Hepatocyte (in vitro differentiated cells): ENCODE measurements around the gene DDIT3. TPM values are rescaled to one million over a fixed set of nuclear protein-coding genes. Genes with fewer than 3 reads are reported as not detected.
A peak's percentile ranks its signal among the peaks of the same experiment; 100 is the strongest.

ENCODE experiments used
- DNase-seq: peaks from one replicate; pipeline ENCODE4 v3.0.0-alpha.2; 2016; ENCODE audit warnings: low spot score
- H2AFZ ChIP-seq: fragments of 200-600 bp; sonication (generic); 2 replicates; pipeline ENCODE4 v1.6.0; 2016; ENCODE audit warnings: antibody characterized with exemption, mild to moderate bottlenecking
- H3K27ac ChIP-seq: fragments of 200-600 bp; sonication (generic); 2 replicates; pipeline ENCODE4 v1.5.1; 2016; ENCODE audit warnings: mild to moderate bottlenecking
- H3K27me3 ChIP-seq: fragments of 200-600 bp; sonication (generic); 2 replicates; pipeline ENCODE4 v1.6.1; 2016
- H3K36me3 ChIP-seq: fragments of 200-600 bp; sonication (generic); replicated peaks from 2 replicates; pipeline ENCODE4 v1.5.1; 2016; ENCODE audit warnings: low read depth; ENCODE audit not compliant: insufficient read depth
- H3K4me1 ChIP-seq: fragments of 200-600 bp; sonication (generic); 2 replicates; pipeline ENCODE4 v1.5.1; 2016; ENCODE audit warnings: mild to moderate bottlenecking, moderate library complexity; ENCODE audit not compliant: insufficient read depth
- H3K4me2 ChIP-seq: fragments of 200-600 bp; sonication (generic); 2 replicates; pipeline ENCODE4 v1.6.0; 2016
- H3K4me3 ChIP-seq: fragments of 200-600 bp; sonication (generic); 2 replicates; pipeline ENCODE4 v1.5.1; 2016; ENCODE audit warnings: mild to moderate bottlenecking
- H3K79me2 ChIP-seq: fragments of 200-600 bp; sonication (generic); 2 replicates; pipeline ENCODE4 v1.6.0; 2017; ENCODE audit warnings: mild to moderate bottlenecking
- H3K9me2 ChIP-seq: fragments of 200-600 bp; sonication (generic); replicated peaks from 2 replicates; pipeline ENCODE4 v1.6.0; 2017; ENCODE audit warnings: mild to moderate bottlenecking; ENCODE audit not compliant: insufficient read depth
- H3K9me3 ChIP-seq: fragments of 200-600 bp; sonication (generic); 2 replicates; pipeline ENCODE4 v1.5.1; 2016; ENCODE audit warnings: low read depth, mild to moderate bottlenecking
- H4K20me1 ChIP-seq: fragments of 200-600 bp; sonication (generic); 2 replicates; pipeline ENCODE4 v1.6.0; 2016; ENCODE audit warnings: mild to moderate bottlenecking; ENCODE audit not compliant: insufficient read depth, poor library complexity, severe bottlenecking
- EZH2 ChIP-seq: fragments of 200-600 bp; sonication (generic); IDR thresholded peaks from 2 replicates; pipeline ENCODE4 v1.6.1; 2016; ENCODE audit warnings: antibody characterized with exemption, mild to moderate bottlenecking, borderline replicate concordance
- EZH2phosphoT487 ChIP-seq: fragments of 200-600 bp; sonication (generic); IDR thresholded peaks from one replicate; pipeline ENCODE4 v1.6.1; 2018; ENCODE audit warnings: antibody characterized with exemption, mild to moderate bottlenecking, low read depth, moderate library complexity; ENCODE audit not compliant: unreplicated experiment, severe bottlenecking
- WGBS: methylation state at CpG from one replicate; pipeline ENCODE4 v1.1.6; 2016; ENCODE audit warnings: low lambda C conversion rate; ENCODE audit errors: missing lambda C conversion rate; 5-methylcytosine and 5-hydroxymethylcytosine counted together
- polyA plus RNA-seq: library from polyadenylated mRNA; unstranded; fragments of >200 nt; fragmentation: Nextera tagmentation; extraction: Ambion mirVana; gene quantifications from 2 replicates; pipeline ENCODE4 v1.2.1, GENCODE V29; 2016
- total RNA-seq: library from RNA; depleted of rRNA; stranded (reverse); fragments of >200 nt; gene quantifications from 2 replicates; pipeline ENCODE4 v1.2.3, GENCODE V29; 2014
- TF ChIP-seq, protein P1 (sequence below): fragments of 200-600 bp; sonication (generic); IDR thresholded peaks from 2 replicates; pipeline ENCODE4 v1.5.1; 2016; ENCODE audit warnings: antibody characterized with exemption, mild to moderate bottlenecking; ENCODE audit not compliant: poor library complexity

The DDIT3 gene
- total and polyA plus RNA-seq, 2 experiments from 2014 or later, result 92.7 to 133 TPM

DNA sequence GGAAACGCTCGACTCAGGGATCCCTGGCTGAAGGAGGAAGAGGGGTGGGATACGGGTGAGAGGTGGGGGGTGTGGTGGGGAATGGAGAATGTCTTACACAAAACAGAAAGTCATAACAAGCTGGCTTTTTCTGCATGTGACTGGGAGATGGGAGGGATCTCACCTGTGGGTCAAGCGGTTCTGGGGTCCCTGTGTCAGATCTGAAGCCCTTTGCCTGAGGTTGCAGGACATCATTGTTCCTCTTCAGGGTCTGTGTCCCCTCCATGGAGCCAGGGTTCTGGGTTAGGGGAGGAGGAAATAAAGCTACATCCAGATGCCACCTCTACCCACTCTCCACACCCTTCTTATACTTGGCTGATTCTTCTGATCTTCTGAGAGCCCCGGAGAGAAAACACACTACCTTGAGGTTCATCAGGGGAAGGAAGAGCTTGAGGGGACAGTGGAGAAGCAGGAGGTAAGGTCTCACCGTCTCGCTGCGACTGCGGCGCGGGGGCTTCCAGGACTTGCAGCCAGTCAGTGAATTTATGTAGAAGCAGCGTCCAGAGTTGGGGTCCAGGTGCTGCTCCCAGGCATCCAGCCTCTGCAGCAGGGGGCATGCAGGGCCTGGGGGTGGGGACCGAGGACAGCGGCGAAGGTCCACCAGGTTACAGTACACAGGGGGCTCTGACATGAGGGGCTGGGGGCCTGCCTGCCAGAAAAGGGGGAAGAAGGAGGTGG is 43.2 kb downstream of the DDIT3 start:
- Histone ChIP-seq H3K4me3 (no peak overlapping the region), H3K4me1 (peaks cover 13% of the 10 kb centered on the region), H3K27me3 (peaks cover 56% of the 10 kb centered on the region), H3K27ac (no peak overlapping the region), H2AFZ (no peak overlapping the region), H3K79me2 (no peaks in the 10 kb centered on the region), H4K20me1 (no peaks in the 10 kb centered on the region), H3K9me2 (no peaks in the 10 kb centered on the region), H3K9me3 (no peaks in the 10 kb centered on the region), H3K36me3 (no peaks in the 10 kb centered on the region), H3K4me2 (no peak overlapping the region)
- TF ChIP-seq, protein P1, sequence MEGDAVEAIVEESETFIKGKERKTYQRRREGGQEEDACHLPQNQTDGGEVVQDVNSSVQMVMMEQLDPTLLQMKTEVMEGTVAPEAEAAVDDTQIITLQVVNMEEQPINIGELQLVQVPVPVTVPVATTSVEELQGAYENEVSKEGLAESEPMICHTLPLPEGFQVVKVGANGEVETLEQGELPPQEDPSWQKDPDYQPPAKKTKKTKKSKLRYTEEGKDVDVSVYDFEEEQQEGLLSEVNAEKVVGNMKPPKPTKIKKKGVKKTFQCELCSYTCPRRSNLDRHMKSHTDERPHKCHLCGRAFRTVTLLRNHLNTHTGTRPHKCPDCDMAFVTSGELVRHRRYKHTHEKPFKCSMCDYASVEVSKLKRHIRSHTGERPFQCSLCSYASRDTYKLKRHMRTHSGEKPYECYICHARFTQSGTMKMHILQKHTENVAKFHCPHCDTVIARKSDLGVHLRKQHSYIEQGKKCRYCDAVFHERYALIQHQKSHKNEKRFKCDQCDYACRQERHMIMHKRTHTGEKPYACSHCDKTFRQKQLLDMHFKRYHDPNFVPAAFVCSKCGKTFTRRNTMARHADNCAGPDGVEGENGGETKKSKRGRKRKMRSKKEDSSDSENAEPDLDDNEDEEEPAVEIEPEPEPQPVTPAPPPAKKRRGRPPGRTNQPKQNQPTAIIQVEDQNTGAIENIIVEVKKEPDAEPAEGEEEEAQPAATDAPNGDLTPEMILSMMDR, result no peak
- TF ChIP-seq EZH2, result no peak
- TF ChIP-seq EZH2phosphoT487, result no peak
- 93% methylated on average over 13 of the region's 15 CpGs for WGBS
- DNase-seq, result no peak

DNA sequence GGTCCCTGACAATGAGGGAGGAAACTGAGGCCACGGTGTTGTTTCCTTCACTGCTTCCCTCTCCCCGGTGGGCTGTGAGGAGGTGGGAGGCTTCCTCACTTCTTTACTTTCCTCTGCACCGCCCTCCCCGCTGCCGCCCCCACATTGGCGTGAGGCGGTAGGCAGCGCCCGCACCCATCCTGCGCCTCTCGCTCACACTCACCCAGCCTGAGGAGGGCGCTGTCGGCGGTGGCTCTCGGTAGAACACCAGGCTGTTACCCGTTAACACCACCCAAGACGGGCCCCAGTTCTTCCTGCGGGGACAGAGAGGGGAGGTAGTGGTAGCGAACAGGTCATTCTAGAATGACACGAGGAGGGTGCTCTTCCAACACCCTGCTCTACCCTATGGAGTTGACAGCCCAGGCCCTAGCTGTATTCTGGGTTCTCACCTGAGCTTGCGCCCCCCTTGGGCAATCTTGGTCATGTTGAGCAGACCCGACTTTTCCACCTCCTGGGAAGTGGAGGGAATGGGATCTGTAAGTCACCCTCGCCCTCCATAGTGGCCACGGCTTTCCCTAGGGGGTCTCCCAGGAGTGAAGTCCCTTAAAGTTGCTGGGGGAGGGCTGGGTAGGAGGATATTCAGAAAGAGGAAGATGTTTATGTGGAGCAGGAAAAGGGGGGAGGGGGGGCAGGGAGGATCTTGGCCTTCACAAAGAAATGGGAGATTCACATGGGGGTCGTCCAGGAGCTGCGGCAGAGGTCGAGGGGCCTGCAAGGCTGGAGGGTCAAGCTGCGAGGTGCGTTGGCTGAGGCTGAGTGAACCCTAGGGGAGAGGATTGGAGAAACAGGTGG is 43.9 kb downstream of the DDIT3 start:
- WGBS, result 31% methylated on average over 24 of the region's 29 CpGs
- Histone ChIP-seq H3K4me3 (no peak overlapping the region), H3K27me3 (peaks cover 56% of the 10 kb centered on the region), H3K4me2 (peak overlapping the region; percentile 95), H2AFZ (peak overlapping the region; percentile 63), H3K9me2 (no peaks in the 10 kb centered on the region), H3K9me3 (no peaks in the 10 kb centered on the region), H3K79me2 (no peaks in the 10 kb centered on the region), H3K4me1 (peaks cover 13% of the 10 kb centered on the region), H4K20me1 (no peaks in the 10 kb centered on the region), H3K36me3 (no peaks in the 10 kb centered on the region), H3K27ac (no peak overlapping the region)
- TF ChIP-seq, protein P1, result no peak
- TF ChIP-seq EZH2, result peak; percentile 76
- no peak for DNase-seq

DNA sequence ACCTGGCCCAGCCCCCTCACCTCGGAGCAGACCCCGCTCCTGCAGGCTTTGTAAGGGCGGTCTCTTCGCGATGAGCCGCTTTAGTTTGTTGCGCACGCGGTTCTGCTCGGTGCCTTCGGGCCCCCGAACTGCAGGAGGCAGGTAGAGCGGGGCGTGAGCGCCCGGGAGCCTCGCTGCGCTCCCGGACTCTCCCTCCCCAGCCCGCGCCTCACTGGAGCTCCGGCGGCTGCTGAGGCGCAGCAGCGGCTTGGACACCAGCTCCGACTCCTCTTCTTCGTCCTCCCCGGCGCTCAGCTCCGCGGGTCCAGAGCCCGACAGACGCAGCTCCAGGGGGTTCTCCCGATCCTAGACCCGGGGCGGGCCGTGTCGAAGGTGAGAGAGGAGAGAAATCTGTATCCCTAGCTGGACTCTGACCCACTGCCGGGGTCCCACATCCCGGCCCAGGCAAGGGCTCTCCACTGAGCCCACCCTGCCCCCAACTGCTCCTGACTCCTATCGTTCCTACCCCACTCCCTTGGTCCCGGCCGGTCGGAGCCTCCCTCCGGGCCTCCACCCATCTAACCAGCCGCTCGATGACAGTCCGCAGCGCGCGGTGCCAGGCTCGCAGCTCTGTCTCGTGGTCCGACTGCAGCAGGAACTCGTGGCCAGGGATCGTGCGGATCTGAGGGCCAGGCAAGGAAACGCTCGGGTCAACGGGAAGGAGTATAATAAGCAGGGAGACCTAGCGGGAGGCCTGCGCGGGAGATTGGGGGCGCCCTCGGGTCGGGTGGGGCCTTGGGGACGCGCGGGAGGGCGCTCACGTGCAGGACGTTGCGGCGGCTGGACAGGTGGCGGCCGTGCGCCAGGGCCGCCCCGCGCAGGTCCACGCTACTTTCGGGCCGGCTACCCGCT is 44.8 kb downstream of the DDIT3 start:
- Histone ChIP-seq H3K27me3 (peaks cover 56% of the 10 kb centered on the region), H3K9me2 (no peaks in the 10 kb centered on the region), H3K9me3 (no peaks in the 10 kb centered on the region), H3K4me1 (peaks cover 17% of the 10 kb centered on the region), H2AFZ (peak overlapping the region; percentile 63), H4K20me1 (no peaks in the 10 kb centered on the region), H3K36me3 (no peaks in the 10 kb centered on the region), H3K27ac (no peak overlapping the region), H3K79me2 (no peaks in the 10 kb centered on the region), H3K4me2 (peak overlapping the region; percentile 95), H3K4me3 (peak overlapping the region; percentile 61)
- peak; percentile 53 for TF ChIP-seq EZH2
- TF ChIP-seq, protein P1, result no peak
- TF ChIP-seq EZH2phosphoT487, result peak; percentile 48
- DNase-seq, result peak; percentile 64
- 3% methylated on average over 53 of the region's 84 CpGs for WGBS
